NCI-H1105 treated with DMSO at 0.1 percent for 48 hours (cell line): ENCODE data around the gene CPM.
"Not testable (repeated sequence)": the region's sequence is repeated elsewhere in the genome, so short reads cannot be mapped to it uniquely, and the experiment has no call there.

ENCODE experiments used
- DNase-seq: peaks from one replicate; lab custom pipeline; 2025; lab: John Stamatoyannopoulos, UW

The CPM gene

DNA sequence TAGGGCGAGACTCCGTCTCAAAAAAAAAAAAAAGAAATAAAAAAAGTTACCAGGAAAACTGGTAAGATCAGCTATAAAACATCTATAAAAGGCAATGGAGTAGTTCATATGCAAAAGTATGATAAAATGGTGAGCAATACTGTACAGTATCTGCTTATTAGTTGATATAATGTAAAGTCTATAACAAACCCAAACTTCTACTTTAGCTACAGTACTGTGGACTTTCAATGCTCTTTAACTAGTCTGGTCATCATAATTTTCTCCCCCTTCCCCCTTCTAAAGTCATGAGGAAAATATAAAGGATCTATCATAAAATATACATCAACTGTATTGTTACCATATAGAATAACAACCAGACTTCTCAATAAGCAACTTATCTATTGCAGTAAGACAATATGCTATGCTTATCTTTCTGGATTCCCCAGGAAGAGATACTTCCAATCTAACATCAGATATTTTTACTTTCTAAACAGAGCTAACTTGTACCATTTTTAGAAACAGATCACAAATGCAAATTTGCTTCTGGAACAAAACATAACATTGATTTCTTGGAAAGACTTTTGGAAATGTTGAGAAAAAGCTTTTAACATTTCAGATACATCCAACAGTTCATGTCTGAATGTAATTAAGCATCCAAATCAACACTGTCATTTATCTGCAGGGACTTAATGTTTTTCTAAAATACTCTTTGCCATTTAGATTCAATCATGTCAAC is 81.2 kb downstream of the CPM start:
- no peak for DNase-seq

GRCh38 chr12:68850390-68850789 is 82.6 kb downstream of the CPM start:
- DNase-seq = no peak

GRCh38 chr12:68846811-68847210 is 86.2 kb downstream of the CPM start:
- DNase-seq = no peak

DNA sequence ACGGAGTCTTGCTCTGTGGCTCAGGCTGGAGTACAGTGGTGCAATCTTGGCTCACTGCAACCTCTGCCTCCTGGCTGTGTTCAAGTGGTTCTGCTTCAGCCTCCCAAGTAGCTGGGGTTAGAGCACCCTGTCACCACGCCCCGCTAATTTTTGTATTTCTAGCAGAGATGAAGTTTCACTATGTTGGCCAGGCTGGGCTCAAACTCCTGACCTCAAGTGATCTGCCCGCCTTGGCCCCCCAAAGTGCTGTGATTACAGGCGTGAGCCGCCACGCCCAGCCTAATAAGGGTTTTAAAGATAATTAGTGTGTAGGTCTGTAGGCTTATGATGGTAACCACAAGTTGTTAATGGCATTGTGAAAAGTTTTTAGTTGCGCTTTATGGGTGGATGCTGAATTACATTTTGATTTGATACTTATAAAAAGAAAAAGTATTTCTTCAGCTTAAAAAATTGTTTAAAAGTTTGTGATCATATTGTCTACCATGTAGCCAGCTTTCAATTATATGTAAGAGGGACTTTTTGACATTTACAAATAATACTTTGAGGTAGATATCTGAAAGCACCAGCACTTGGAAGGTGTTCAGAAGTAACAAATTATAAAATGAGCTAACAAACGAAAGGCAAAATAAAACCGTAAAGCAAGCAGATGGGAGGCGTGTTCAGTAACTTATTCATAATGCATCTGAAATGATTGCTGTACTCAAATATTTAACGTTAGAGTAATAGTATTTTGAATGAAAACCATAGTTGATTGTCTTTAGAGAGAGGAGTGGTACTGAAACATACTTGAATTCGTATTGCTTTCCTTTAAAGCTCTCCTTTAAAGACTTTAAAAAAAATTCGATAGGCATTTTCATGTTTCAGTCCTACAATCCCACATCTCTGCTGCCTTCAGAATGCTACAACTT is 87.9 kb downstream of the CPM start:
- no peak for DNase-seq

- no peak for DNase-seq
Observed at GRCh38 chr12:68844318-68844745, 88.6 kb downstream of the CPM start.

DNA sequence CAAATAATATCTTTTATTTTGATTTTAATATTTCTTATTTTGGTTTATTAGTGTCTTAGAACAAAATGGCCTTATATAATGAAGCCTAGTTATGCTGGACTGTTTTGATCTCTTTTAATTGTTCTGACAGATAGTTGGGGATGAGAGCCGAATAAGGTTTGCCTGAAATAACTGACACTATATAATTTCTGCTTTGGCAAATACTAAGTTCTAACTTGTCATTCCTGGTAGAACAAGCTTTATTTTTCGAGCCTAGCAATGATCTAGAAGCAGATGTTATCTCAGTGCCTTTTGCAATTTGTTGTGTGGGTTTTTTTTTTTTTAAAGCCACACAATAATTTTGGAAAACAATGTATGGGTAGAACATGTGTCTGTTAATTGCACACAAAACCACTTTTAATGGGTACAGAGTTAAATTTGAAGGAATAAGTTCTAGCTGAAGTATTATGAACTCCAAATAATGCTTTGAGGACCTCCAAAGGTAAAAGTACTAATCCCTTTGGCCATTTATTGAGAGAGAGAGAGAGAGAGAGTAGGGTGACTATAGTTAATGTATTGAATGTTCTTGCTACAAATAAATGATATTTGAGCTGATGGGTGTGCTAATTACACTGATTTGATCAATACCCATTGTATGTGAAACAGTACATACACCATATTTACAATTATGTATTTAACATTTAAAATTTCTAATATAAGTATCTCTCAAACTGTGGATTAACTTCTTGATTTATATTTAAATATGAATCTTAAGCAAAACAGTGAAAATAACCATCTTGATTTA is 90.0 kb downstream of the CPM start:
- no peak for DNase-seq

GRCh38 chr12:68842123-68842522 is 90.8 kb downstream of the CPM start:
- no peak for DNase-seq

DNA sequence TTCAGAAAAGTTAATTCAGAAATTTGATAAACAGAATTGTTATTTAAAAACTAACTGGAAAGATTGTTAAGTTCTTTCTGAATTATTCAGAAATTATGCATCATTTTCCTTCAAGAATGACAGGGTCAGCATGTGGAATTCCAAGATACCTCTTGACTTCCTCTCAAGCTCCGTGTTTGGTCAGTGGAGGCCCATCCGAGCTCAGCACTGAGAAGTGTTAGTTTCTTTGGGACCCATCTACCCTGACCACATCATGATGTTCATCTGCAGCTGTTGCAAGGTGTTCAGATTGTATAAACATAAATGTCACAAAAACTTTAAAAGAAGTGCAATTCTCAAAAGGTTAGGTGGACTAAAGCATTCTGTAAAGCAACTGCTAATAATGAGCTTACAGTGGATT is 91.3 kb downstream of the CPM start:
- no peak for DNase-seq

DNA sequence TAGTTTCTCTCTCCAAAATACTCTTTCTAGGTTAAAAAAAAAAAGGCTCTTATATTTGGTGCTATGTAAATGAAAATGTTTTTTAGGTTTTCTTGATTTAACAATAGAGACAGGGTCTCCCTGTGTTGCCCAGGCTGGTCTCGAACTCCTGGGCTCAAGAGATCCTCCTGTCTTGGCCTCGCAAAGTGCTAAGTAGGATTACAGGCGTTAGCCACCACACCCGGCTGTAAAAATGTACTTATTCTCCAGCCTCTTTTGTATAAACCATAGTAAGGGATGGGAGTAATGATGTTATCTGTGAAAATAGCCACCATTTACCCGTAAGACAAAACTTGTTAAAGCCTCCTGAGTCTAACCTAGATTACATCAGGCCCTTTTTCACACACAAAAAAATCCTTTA is 91.8 kb downstream of the CPM start:
- not testable (repeated sequence) for DNase-seq

DNA sequence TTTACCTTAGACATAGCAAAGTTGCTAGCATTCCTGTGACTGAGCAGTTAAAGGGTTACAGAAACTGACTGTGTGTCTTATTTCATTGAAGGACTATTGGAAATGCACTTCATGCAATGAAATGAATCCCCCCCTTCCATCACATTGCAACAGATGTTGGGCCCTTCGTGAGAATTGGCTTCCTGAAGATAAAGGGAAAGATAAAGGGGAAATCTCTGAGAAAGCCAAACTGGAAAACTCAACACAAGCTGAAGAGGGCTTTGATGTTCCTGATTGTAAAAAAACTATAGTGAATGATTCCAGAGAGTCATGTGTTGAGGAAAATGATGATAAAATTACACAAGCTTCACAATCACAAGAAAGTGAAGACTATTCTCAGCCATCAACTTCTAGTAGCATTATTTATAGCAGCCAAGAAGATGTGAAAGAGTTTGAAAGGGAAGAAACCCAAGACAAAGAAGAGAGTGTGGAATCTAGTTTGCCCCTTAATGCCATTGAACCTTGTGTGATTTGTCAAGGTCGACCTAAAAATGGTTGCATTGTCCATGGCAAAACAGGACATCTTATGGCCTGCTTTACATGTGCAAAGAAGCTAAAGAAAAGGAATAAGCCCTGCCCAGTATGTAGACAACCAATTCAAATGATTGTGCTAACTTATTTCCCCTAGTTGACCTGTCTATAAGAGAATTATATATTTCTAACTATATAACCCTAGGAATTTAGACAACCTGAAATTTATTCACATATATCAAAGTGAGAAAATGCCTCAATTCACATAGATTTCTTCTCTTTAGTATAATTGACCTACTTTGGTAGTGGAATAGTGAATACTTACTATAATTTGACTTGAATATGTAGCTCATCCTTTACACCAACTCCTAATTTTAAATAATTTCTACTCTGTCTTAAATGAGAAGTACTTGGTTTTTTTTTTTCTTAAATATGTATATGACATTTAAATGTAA is 93.5 kb downstream of the CPM start:
- DNase-seq = no peak

DNA sequence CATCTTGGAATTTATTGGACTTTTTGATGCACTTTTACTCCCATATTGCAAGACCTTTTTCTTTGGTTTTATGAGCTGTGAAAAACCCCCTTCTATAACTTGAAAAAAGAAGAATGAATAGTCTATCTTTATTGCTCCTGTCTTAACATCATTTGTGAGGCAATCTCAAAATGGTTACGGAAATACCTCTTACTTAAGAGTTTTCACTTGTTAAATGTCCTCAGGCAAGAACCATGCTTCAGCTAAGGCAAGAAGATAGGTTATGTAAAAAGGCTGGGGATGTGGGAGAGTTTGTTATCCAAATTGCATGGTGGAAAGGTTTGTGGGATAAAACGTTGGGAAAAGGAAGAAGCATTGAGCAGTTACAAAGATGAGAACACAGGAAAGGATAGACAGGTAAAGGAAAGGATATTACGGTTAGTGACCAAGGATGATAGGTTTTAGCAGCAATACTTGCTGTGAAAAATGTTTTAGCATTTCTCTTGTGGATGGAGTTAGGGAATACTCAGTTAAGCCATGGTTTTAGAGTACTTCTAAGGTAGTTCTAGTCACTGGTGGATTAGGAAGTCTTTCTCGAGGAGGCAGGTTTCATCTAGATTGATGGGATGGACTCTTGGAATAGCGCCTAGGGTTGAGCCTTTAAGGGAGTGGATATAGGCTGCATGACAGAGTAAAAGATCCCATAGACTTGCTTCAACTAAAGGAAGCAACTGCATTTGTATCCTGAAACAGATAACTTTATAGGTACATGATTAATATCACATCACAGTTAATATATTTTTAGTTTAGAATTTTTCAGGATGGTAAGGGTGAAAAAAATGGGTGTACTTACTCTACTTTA is 94.7 kb downstream of the CPM start:
- no peak for DNase-seq

DNA sequence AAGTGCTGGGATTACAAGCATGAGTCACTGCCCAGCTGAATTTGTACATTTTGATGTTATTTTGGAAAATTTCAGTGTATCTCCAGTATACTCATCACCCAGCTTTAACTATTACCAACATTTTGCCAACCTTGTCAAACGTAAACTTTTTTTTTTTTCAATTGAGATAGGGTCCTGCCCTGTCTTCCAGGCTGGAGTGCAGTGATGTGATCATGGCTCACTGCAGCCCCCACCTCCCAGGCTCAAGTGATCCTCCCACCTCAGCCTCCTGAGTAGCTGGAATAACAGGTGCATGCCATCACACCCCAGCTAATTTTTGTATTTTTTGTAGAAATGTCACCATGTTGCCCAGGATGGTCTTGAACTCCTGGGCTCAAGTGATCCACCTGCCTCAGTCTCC is 95.8 kb downstream of the CPM start:
- DNase-seq = no peak

GRCh38 chr12:68835333-68835908 is 97.5 kb downstream of the CPM start:
- no peak for DNase-seq

DNA sequence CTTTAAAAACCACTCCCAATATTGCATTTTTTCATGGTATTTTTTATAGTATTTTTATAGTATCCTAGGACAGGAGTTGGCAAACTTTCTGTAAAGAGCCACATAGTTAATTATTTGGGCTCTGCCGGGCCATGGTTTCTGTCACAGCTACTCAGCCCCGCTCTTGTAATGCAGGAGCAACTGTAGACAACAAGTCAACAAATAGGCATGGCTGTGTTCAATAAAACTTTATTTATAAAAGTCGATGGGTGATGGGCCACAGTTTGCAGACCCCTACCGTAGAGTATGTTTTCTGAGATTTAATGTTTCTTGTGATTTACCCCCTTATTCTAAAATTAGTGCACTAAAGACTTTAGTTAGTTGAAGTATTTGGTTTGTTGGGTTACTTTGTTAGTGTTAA is 99.5 kb downstream of the CPM start:
- DNase-seq = no peak

- DNase-seq = peak; percentile 35
Observed at GRCh38 chr12:68832504-68832867, 100.5 kb downstream of the CPM start.

DNA sequence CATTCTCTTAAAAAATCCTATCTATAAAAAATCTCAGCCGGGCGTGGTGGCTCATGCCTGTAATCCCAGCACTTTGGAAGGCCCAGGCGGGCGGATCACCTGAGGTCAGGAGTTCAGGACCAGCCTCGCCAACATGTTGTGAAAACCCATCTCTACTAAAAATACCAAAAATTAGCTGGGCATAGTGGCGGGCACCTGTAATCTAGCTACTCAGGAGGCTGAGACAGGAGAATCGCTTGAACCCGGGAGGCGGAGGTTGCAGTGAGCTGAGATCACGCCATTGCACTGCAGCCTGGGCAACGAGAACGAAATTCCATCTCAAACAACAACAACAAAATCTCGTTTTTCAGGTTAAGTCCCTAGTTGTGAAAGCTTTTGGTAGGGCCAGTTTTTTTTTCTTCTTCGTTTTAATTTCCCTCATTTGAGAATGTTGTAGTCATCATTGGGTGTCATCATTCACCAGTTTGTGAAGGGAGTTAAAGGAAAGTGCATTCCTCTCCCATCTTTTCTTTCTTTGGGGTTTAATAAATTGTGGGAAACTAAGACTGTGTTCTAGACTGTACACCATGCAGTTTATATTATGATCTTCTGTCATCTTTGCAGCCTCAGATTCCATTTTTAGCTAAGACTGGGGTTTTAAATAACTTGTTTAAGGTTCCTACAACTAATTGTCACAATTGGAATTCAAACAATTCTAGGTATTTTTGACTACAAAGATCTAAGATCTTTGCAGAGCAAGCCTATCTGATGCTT is 101.0 kb downstream of the CPM start:
- DNase-seq = no peak

GRCh38 chr12:68831272-68831671 is 101.7 kb downstream of the CPM start:
- no peak for DNase-seq

- DNase-seq = no peak
Observed at GRCh38 chr12:68828672-68829068, 104.3 kb downstream of the CPM start.

GRCh38 chr12:68827895-68828671 is 104.9 kb downstream of the CPM start:
- DNase-seq = no peak
